ENCODE data around the gene PRKAA2.

The PRKAA2 gene

GRCh38 chr1:56627636-56628039, 17.5 kb upstream of the PRKAA2 start:
- Histone ChIP-seq H3K27ac (no peak overlapping the region), H3K9ac (ENCODE audit: insufficient read length) (no peak overlapping the region), H3K9me3 (ENCODE audit: low read depth, low read length) (no peaks in the 10 kb centered on the region), H3K4me3 (no peak overlapping the region), H3K36me3 (ENCODE audit: insufficient read depth, low read length) (no peaks in the 10 kb centered on the region)
- TF ChIP-seq FOXP2 (optimal IDR thresholded peaks at IDR 0.05; ENCODE audit: control extremely low read depth, extremely low read length, insufficient read depth) (no peak), EZH2 (IDR thresholded peaks at IDR 0.05) (no peak), POLR2AphosphoS5 (IDR thresholded peaks at IDR 0.05; ENCODE audit: borderline replicate concordance, low read depth, low read length) (no peak)
- no peak for DNase-seq (ENCODE audit: low read depth, low spot score)

GRCh38 chr1:56630786-56631185, 14.3 kb upstream of the PRKAA2 start:
- no peak overlapping the region for H3K9ac ChIP-seq (ENCODE audit: insufficient read length)
- no peak for TF ChIP-seq POLR2AphosphoS5 (IDR thresholded peaks at IDR 0.05; ENCODE audit: borderline replicate concordance, low read depth, low read length)
- TF ChIP-seq FOXP2 (optimal IDR thresholded peaks at IDR 0.05; ENCODE audit: control extremely low read depth, extremely low read length, insufficient read depth) = no peak
- TF ChIP-seq EZH2 (IDR thresholded peaks at IDR 0.05) = no peak
- DNase-seq (ENCODE audit: low read depth, low spot score) = no peak
- H3K4me3 ChIP-seq = no peak overlapping the region
- no peaks in the 10 kb centered on the region for H3K9me3 ChIP-seq (ENCODE audit: low read depth, low read length)
- H3K27ac ChIP-seq = no peak overlapping the region
- H3K36me3 ChIP-seq (ENCODE audit: insufficient read depth, low read length) = no peaks in the 10 kb centered on the region

- H3K9me3 ChIP-seq (ENCODE audit: low read depth, low read length) = no peaks in the 10 kb centered on the region
- DNase-seq (ENCODE audit: low read depth, low spot score) = no peak
- no peaks in the 10 kb centered on the region for H3K36me3 ChIP-seq (ENCODE audit: insufficient read depth, low read length)
- no peak overlapping the region for H3K27ac ChIP-seq
- H3K4me3 ChIP-seq = no peak overlapping the region
- H3K9ac ChIP-seq (ENCODE audit: insufficient read length) = no peak overlapping the region
- TF ChIP-seq EZH2 (IDR thresholded peaks at IDR 0.05) = no peak
- no peak for TF ChIP-seq FOXP2 (optimal IDR thresholded peaks at IDR 0.05; ENCODE audit: control extremely low read depth, extremely low read length, insufficient read depth)
- TF ChIP-seq POLR2AphosphoS5 (IDR thresholded peaks at IDR 0.05; ENCODE audit: borderline replicate concordance, low read depth, low read length) = no peak
These were observed 13.2 kb upstream of the PRKAA2 start for GRCh38 chr1:56631901-56632300.

DNA sequence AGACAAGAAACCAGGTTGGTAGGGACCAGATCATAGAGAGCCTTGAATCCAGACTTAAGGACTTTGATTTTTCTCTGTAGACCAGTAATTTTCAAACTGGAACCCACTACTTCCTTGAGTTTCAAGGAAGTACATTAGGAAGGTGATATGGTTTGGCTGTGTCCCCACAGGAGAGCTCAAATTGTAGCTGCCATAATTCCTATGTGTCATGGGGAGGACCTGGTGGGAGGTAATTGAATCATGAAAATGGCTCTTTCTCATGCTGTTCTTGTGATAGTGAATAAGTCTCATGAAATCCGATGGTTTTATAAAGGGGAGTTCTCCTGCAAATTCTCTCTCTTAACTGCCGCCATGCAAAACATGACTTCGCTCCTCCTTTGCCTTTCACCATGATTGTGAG, 10.1 kb upstream of the PRKAA2 start:
- Histone ChIP-seq H3K36me3 (ENCODE audit: insufficient read depth, low read length) (no peaks in the 10 kb centered on the region), H3K27ac (no peak overlapping the region), H3K4me3 (no peak overlapping the region), H3K9me3 (ENCODE audit: low read depth, low read length) (no peaks in the 10 kb centered on the region), H3K9ac (ENCODE audit: insufficient read length) (no peak overlapping the region)
- TF ChIP-seq FOXP2 (optimal IDR thresholded peaks at IDR 0.05; ENCODE audit: control extremely low read depth, extremely low read length, insufficient read depth) (no peak), EZH2 (IDR thresholded peaks at IDR 0.05) (no peak), POLR2AphosphoS5 (IDR thresholded peaks at IDR 0.05; ENCODE audit: borderline replicate concordance, low read depth, low read length) (no peak)
- DNase-seq (ENCODE audit: low read depth, low spot score) = no peak

DNA sequence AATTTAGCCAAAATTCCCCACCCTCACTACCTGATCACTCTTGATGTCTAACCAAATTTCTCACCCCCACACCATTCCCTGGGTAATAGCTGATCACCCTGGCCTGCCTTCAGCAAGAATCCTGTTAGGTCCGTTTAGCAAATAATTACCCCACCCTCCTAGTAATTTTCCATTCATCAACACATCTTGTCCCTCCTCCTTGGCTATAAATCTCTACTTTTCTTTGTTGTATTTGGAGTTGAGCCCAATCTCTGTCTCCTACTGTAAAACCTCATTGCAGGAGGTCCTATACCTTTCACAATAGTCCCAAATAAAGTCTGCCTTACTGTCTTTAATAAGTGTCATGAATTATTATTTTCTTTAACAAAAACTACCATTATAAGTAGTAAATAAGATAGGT, 6.9 kb upstream of the PRKAA2 start:
- no peak for DNase-seq (ENCODE audit: low read depth, low spot score)
- TF ChIP-seq EZH2 (IDR thresholded peaks at IDR 0.05) (no peak), POLR2AphosphoS5 (IDR thresholded peaks at IDR 0.05; ENCODE audit: borderline replicate concordance, low read depth, low read length) (no peak), FOXP2 (optimal IDR thresholded peaks at IDR 0.05; ENCODE audit: control extremely low read depth, extremely low read length, insufficient read depth) (no peak)
- Histone ChIP-seq H3K9me3 (ENCODE audit: low read depth, low read length) (no peaks in the 10 kb centered on the region), H3K4me3 (no peak overlapping the region), H3K36me3 (ENCODE audit: insufficient read depth, low read length) (no peaks in the 10 kb centered on the region), H3K27ac (no peak overlapping the region), H3K9ac (ENCODE audit: insufficient read length) (no peak overlapping the region)

GRCh38 chr1:56639211-56639610, 5.9 kb upstream of the PRKAA2 start:
- Histone ChIP-seq H3K4me3 (no peak overlapping the region), H3K27ac (no peak overlapping the region), H3K36me3 (ENCODE audit: insufficient read depth, low read length) (no peaks in the 10 kb centered on the region), H3K9ac (ENCODE audit: insufficient read length) (no peak overlapping the region), H3K9me3 (ENCODE audit: low read depth, low read length) (no peaks in the 10 kb centered on the region)
- TF ChIP-seq FOXP2 (optimal IDR thresholded peaks at IDR 0.05; ENCODE audit: control extremely low read depth, extremely low read length, insufficient read depth) (no peak), POLR2AphosphoS5 (IDR thresholded peaks at IDR 0.05; ENCODE audit: borderline replicate concordance, low read depth, low read length) (no peak), EZH2 (IDR thresholded peaks at IDR 0.05) (no peak)
- DNase-seq (ENCODE audit: low read depth, low spot score) = no peak

DNA sequence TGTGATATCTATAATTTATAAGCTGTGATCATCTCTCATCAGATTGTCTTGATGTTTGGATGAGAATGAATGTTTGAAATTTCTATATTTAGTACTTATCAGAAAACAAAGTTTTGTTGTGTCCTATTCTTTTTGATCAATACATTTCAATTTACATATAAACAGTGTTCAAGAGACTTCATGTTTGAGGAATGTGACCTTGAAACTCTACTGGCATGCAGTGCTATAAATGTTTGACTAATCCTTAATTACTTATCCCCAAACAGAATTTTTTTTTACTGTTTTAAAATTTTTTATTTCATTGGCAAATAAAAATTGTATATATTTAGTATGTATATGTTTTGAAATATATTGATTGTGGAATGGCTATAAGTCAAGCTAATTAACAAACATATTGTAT, 1.5 kb upstream of the PRKAA2 start:
- no peak overlapping the region for H3K4me3 ChIP-seq
- TF ChIP-seq EZH2 (IDR thresholded peaks at IDR 0.05) (no peak), POLR2AphosphoS5 (IDR thresholded peaks at IDR 0.05; ENCODE audit: borderline replicate concordance, low read depth, low read length) (no peak), FOXP2 (optimal IDR thresholded peaks at IDR 0.05; ENCODE audit: control extremely low read depth, extremely low read length, insufficient read depth) (no peak)
- no peak overlapping the region for H3K9ac ChIP-seq (ENCODE audit: insufficient read length)
- no peak overlapping the region for H3K27ac ChIP-seq
- H3K9me3 ChIP-seq (ENCODE audit: low read depth, low read length) = no peaks in the 10 kb centered on the region
- no peak for DNase-seq (ENCODE audit: low read depth, low spot score)
- no peaks in the 10 kb centered on the region for H3K36me3 ChIP-seq (ENCODE audit: insufficient read depth, low read length)

- TF ChIP-seq EZH2 (IDR thresholded peaks at IDR 0.05) = no peak
- no peak for TF ChIP-seq FOXP2 (optimal IDR thresholded peaks at IDR 0.05; ENCODE audit: control extremely low read depth, extremely low read length, insufficient read depth)
- peak overlapping the region; percentile 75 for H3K4me3 ChIP-seq
- DNase-seq (ENCODE audit: low read depth, low spot score) = no peak
- H3K27ac ChIP-seq = no peak overlapping the region
- no peak overlapping the region for H3K9ac ChIP-seq (ENCODE audit: insufficient read length)
- no peaks in the 10 kb centered on the region for H3K36me3 ChIP-seq (ENCODE audit: insufficient read depth, low read length)
- no peaks in the 10 kb centered on the region for H3K9me3 ChIP-seq (ENCODE audit: low read depth, low read length)
These were observed 823 bp upstream of the PRKAA2 start for GRCh38 chr1:56644064-56644918.

All from SK-N-MC (cell line).